ENCODE results near the gene ERBB4.

- no peak for TF ChIP-seq CTCF (IDR thresholded peaks at IDR 0.05)
- no peak for TF ChIP-seq POLR2A (IDR thresholded peaks at IDR 0.05)
Measured at GRCh38 chr2:212364112-212364985, 174.3 kb downstream of the ERBB4 start.

All from lower leg skin (tissue), 3 donors.